HCT116 (cell line): ENCODE data around the gene RNGTT. TPM values are rescaled to one million over a fixed set of nuclear protein-coding genes. Genes with fewer than 3 reads are reported as not detected.

Source experiments
- ATAC-seq: fragments of 200-7000 bp; cut with Tn5 transposase; 2 replicates; pipeline ENCODE4 v1.9.1; 2020; ENCODE audit warnings: mild to moderate bottlenecking, moderate library complexity
- BruUV-seq: library from RNA; stranded (reverse); fragments of 400-500 nt; replicated peaks from 2 replicates; lab custom pipeline; 2021; lab: Mats Ljungman, UMichigan
- CTCF ChIA-PET: fragments of 300-600 bp; sonication (Branson Sonifier 250); formaldehyde crosslinking; loops from one replicate; lab custom pipeline; 2021; ENCODE audit warnings: antibody characterized with exemption; lab: Charles Lee
- POLR2A ChIA-PET: fragments of 300-600, 350-600 bp; sonication (Branson Sonifier 250); formaldehyde crosslinking; loops from one replicate; lab custom pipeline; 2021; ENCODE audit warnings: antibody characterized with exemption; lab: Charles Lee
- RAD21 ChIA-PET, 2 experiments: fragments of 300-600 bp; sonication (Branson Sonifier 250); formaldehyde crosslinking; loops; one replicate each; lab custom pipeline; 2023; ENCODE audit warnings: low total read pairs in 2 of 2; ENCODE audit not compliant: uncharacterized antibody in 2 of 2, unreplicated experiment in 2 of 2, low non-redundant PET in 1 of 2; lab: Charles Lee
- DNase-seq: peaks from one replicate; pipeline ENCODE4 v3.0.0-alpha.2; 2010; ENCODE audit warnings: low read depth, low spot score
- H2AFZ ChIP-seq: fragments of 200-600 bp; shearing (Covaris generic), sonication (generic); 2 replicates; pipeline ENCODE4 v1.6.1; 2017; ENCODE audit warnings: low read depth, mixed run types, mixed read lengths, antibody characterized with exemption, low read length; ENCODE audit not compliant: poor library complexity, severe bottlenecking
- H3K27ac ChIP-seq: 2 replicates; pipeline ENCODE4 v1.5.1; 2012; ENCODE audit warnings: low read depth, low read length
- H3K27me3 ChIP-seq: fragments of 200-600 bp; sonication (generic); 2 replicates; pipeline ENCODE4 v1.6.1; 2016; ENCODE audit warnings: mixed run types, low read length, mixed read lengths; ENCODE audit not compliant: insufficient read depth
- H3K36me3 ChIP-seq, 2 experiments: fragments of 200-500 bp in 1 of 2; fragments of 200-600 bp in 1 of 2; sonication (Bioruptor generic) in 1 of 2; sonication (generic) in 1 of 2; 2 replicates each; pipeline versions ENCODE4 v1.5.1 to v1.6.1; 2014 to 2016; ENCODE audit warnings: low read length in 2 of 2, inconsistent platforms in 1 of 2, mixed read lengths in 1 of 2, mixed run types in 1 of 2; ENCODE audit not compliant: insufficient read depth in 2 of 2, control insufficient read depth in 1 of 2
- H3K4me1 ChIP-seq, 2 experiments: fragments of 200-600 bp in 1 of 2; sonication (generic) in 1 of 2; 2 replicates each; pipeline versions ENCODE4 v1.5.1 to v1.6.1; 2012 to 2017; ENCODE audit warnings: low read length in 2 of 2, inconsistent platforms in 1 of 2, mild to moderate bottlenecking in 1 of 2, mixed read lengths in 1 of 2, mixed run types in 1 of 2, moderate library complexity in 1 of 2; ENCODE audit not compliant: insufficient read depth in 2 of 2, control insufficient read depth in 1 of 2
- H3K4me2 ChIP-seq: fragments of 200-600 bp; sonication (generic); 2 replicates; pipeline ENCODE4 v1.6.1; 2017; ENCODE audit warnings: mixed run types, low read length, mixed read lengths
- H3K4me3 ChIP-seq, 2 experiments: fragments of 200-600 bp in 1 of 2; sonication (generic) in 1 of 2; replicated peaks in 1 of 2; 2 replicates each; pipeline ENCODE4 v1.5.1; 2011 to 2016; ENCODE audit warnings: low read length in 2 of 2, control low read depth in 1 of 2, low read depth in 1 of 2, mild to moderate bottlenecking in 1 of 2, mixed read lengths in 1 of 2, mixed run types in 1 of 2
- H3K79me2 ChIP-seq: fragments of 200-600 bp; sonication (generic); 2 replicates; pipeline ENCODE4 v1.6.1; 2017; ENCODE audit warnings: mild to moderate bottlenecking, mixed run types, low read length, moderate library complexity, mixed read lengths; ENCODE audit not compliant: insufficient read depth
- H3K9ac ChIP-seq: fragments of 200-600 bp; sonication (generic); 2 replicates; pipeline ENCODE4 v1.6.1; 2016; ENCODE audit warnings: low read length, mixed read lengths
- H3K9me2 ChIP-seq: fragments of 200-600 bp; sonication (generic), shearing (Covaris generic); 2 replicates; pipeline ENCODE4 v1.6.1; 2017; ENCODE audit warnings: mixed run types, mild to moderate bottlenecking, moderate library complexity; ENCODE audit not compliant: insufficient read depth
- H3K9me3 ChIP-seq, 2 experiments: fragments of 200-500 bp in 1 of 2; fragments of 200-600 bp in 1 of 2; sonication (Bioruptor generic) in 1 of 2; sonication (generic) in 1 of 2; 2 replicates each; pipeline ENCODE4 v1.6.1; 2014 to 2017; ENCODE audit warnings: low read length in 2 of 2, mixed read lengths in 2 of 2, inconsistent platforms in 1 of 2, low read depth in 1 of 2, mild to moderate bottlenecking in 1 of 2, mixed run types in 1 of 2, moderate library complexity in 1 of 2; ENCODE audit not compliant: control insufficient read depth in 1 of 2, insufficient read depth in 1 of 2
- H4K20me1 ChIP-seq: fragments of 200-600 bp; sonication (generic), shearing (Covaris generic); 2 replicates; pipeline ENCODE4 v1.6.1; 2017; ENCODE audit warnings: mixed run types, mild to moderate bottlenecking, moderate library complexity; ENCODE audit not compliant: insufficient read depth
- CBX3 ChIP-seq: IDR thresholded peaks from 2 replicates; pipeline ENCODE4 v1.6.1; 2012; ENCODE audit warnings: low read depth
- CEBPB ChIP-seq: IDR thresholded peaks from 2 replicates; pipeline ENCODE4 v1.6.1; 2012; ENCODE audit warnings: low read depth
- ELF1 ChIP-seq: IDR thresholded peaks from 2 replicates; pipeline ENCODE4 v1.6.1; 2012; ENCODE audit warnings: low read depth, borderline replicate concordance
- FOSL1 ChIP-seq: IDR thresholded peaks from 2 replicates; pipeline ENCODE4 v1.6.1; 2012; ENCODE audit warnings: low read depth
- POLR2A ChIP-seq: IDR thresholded peaks from 2 replicates; pipeline ENCODE4 v1.7.0; 2011; ENCODE audit warnings: borderline replicate concordance; ENCODE audit not compliant: insufficient read depth, insufficient read length; ENCODE audit errors: extremely low read depth
- SP1 ChIP-seq: IDR thresholded peaks from 2 replicates; pipeline ENCODE4 v1.6.1; 2012; ENCODE audit warnings: low read depth
- SRF ChIP-seq: IDR thresholded peaks from 2 replicates; pipeline ENCODE4 v1.6.1; 2012; ENCODE audit warnings: low read depth
- ZFX ChIP-seq: fragments of 450-650 bp; IDR thresholded peaks from 2 replicates; pipeline ENCODE4 v1.6.1; 2017
- ZNF274 ChIP-seq: fragments of 200-500 bp; sonication (Bioruptor generic); IDR thresholded peaks from 2 replicates; pipeline ENCODE4 v1.6.1; 2014; ENCODE audit warnings: mild to moderate bottlenecking, low read depth, low read length, inconsistent platforms
- intact Hi-C: fragments of 100-400 bp; cut with micrococcal nuclease; formaldehyde crosslinking; loops from 2 replicates; pipeline ENCODE4 v1.10.0; 2022
- total RNA-seq: library from RNA; stranded (reverse); gene quantifications from one replicate; pipeline ENCODE4 v1.2.1, GENCODE V29; 2021; ENCODE audit not compliant: unreplicated experiment
- TF ChIP-seq, protein P1 (sequence below): IDR thresholded peaks from 2 replicates; pipeline ENCODE4 v1.6.1; 2011; ENCODE audit warnings: mild to moderate bottlenecking, low read length, moderate library complexity; ENCODE audit not compliant: insufficient replicate concordance; ENCODE audit errors: extremely low read depth
- TF ChIP-seq, protein P2 (sequence below): IDR thresholded peaks from 2 replicates; pipeline ENCODE4 v1.6.1; 2012

RNGTT gene
- total RNA-seq, 1 experiment from 2014 or later: 23.0 TPM

DNA sequence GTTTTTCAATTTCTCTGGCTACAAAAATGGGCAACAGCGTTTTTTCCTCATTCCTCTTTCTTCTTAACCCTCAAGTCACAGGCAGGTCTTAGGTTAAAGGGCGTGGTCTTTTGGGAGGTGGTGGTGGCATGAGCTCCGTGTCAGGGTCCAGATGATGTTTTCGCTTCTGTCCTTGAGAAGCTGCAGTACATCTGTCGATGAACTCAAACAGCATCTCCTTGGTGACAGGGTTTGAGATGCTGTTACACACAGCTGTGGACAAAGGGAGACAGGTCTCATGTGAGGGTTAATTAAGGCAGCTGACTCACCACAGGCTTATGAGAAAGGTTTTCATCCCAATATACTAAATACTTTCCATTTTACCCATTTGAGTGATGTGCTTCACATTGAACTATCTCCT, 350.8 kb downstream of the RNGTT start:
- CTCF ChIA-PET: no interaction called here
- H3K9me2 ChIP-seq: no peaks in the 10 kb centered on the region
- no peak overlapping the region for H3K4me3 ChIP-seq
- intact Hi-C loops: no loop called here
- H3K4me2 ChIP-seq: no peak overlapping the region
- no TSS peak for BruUV-seq
- H4K20me1 ChIP-seq: no peaks in the 10 kb centered on the region
- no peaks in the 10 kb centered on the region for H3K9me3 ChIP-seq
- no peak for ATAC-seq
- TF ChIP-seq, protein P1, sequence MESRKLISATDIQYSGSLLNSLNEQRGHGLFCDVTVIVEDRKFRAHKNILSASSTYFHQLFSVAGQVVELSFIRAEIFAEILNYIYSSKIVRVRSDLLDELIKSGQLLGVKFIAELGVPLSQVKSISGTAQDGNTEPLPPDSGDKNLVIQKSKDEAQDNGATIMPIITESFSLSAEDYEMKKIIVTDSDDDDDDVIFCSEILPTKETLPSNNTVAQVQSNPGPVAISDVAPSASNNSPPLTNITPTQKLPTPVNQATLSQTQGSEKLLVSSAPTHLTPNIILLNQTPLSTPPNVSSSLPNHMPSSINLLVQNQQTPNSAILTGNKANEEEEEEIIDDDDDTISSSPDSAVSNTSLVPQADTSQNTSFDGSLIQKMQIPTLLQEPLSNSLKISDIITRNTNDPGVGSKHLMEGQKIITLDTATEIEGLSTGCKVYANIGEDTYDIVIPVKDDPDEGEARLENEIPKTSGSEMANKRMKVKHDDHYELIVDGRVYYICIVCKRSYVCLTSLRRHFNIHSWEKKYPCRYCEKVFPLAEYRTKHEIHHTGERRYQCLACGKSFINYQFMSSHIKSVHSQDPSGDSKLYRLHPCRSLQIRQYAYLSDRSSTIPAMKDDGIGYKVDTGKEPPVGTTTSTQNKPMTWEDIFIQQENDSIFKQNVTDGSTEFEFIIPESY: no peak
- TF ChIP-seq, protein P2, sequence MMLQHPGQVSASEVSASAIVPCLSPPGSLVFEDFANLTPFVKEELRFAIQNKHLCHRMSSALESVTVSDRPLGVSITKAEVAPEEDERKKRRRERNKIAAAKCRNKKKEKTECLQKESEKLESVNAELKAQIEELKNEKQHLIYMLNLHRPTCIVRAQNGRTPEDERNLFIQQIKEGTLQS: no peak
- TF ChIP-seq CBX3 (no peak), POLR2A (no peak), FOSL1 (no peak), ELF1 (no peak), SP1 (no peak), ZNF274 (no peak), ZFX (no peak), CEBPB (no peak), SRF (no peak)
- H3K9ac ChIP-seq: no peak overlapping the region
- H3K79me2 ChIP-seq: no peaks in the 10 kb centered on the region
- no peak for DNase-seq
- no peaks in the 10 kb centered on the region for H3K4me1 ChIP-seq
- POLR2A ChIA-PET: no interaction called here
- H3K36me3 ChIP-seq: no peaks in the 10 kb centered on the region
- RAD21 ChIA-PET: no interaction called here
- no peak overlapping the region for H3K27ac ChIP-seq
- no peak overlapping the region for H2AFZ ChIP-seq
- H3K27me3 ChIP-seq: no peaks in the 10 kb centered on the region
